Measurements from ENCODE around the gene PFDN4.

- TF ChIP-seq CTCF (IDR thresholded peaks at IDR 0.05): no peak
- no peak for TF ChIP-seq POLR2A (IDR thresholded peaks at IDR 0.05)
- no peak for TF ChIP-seq POLR2AphosphoS5 (IDR thresholded peaks at IDR 0.05)
Measured at GRCh38 chr20:54214566-54214965, 6.7 kb downstream of the PFDN4 start.
